Mucosa of gallbladder (tissue), 1 donor: ENCODE measurements around the gene NAV2. TPM values are rescaled to one million over a fixed set of nuclear protein-coding genes. Genes with fewer than 3 reads are reported as not detected.
"Not testable (repeated sequence)": the region's sequence is repeated elsewhere in the genome, so short reads cannot be mapped to it uniquely, and the experiment has no call there.

Experiments used
- DNase-seq: peaks from one replicate; pipeline ENCODE4 v3.0.0-alpha.2; 2020; ENCODE audit warnings: low spot score
- total RNA-seq: library from RNA; stranded (reverse); gene quantifications from one replicate; pipeline ENCODE4 v1.2.1, GENCODE V29; 2021
- donor health status: DM: no; HTN: no; CAD: no.

Gene NAV2
- total RNA-seq, 1 donor from 2014 or later, result 5.3 TPM

DNA sequence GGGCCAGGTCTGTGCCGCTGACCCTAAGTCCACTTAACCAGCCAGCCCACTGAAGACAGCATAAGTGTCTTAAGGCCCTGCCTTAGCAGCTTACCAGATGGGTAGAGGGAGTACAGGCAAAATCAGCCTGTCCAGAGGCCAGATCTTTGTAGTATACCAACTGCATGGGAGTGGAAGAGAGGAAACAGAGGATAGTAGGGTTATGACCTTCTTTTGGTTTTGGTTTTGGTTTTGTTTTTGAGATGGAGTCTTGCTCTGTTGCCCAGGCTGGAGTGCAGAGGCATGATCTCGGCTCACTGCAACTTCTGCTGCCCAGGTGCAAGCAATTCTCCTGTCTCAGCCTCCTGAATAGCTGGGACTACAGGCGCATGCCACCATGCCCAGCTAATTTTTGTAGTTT, 371.2 kb downstream of the NAV2 start:
- not testable (repeated sequence) for DNase-seq

DNA sequence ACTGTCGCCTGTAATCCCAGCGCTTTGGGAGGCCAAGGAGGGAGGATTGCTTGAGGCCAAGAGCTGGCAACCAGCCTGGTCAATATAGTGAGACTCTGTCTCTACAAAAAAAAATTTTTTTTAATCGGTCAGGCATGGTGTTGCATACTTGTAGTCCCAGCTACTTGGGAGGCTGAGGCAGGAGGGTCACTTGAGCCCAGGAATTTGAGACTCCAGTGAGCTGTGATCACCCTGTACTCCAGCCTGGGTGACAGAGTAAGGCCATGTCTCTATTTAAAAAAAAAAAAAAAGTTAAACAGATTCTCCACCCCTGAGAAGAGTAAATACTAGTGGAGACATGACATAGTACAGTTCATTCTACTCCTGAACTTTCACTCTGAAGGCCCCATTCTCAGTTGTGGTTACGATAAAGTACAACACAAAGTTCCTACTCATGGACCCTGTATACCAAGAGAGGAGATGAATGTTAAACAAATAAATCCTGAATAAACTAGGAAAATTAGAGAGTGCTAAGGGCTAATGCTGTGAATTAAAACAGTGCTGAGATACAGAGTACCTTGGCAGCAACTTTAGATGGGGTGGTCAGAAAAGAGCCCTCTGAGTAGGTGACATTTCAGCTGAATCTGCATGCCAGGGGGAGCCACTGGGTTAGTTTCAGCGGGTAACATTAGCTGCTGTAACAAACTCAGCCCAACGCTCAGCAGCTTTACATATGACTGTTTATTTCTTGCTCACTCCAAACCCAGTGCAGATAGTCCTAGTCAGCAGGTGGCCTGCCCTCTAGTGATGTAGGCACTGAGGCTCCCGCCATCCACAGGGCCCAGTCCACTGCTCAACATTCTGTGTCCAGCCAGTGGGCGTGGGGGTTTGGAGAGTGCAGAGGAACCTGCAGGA, 372.5 kb downstream of the NAV2 start:
- no peak for DNase-seq

DNA sequence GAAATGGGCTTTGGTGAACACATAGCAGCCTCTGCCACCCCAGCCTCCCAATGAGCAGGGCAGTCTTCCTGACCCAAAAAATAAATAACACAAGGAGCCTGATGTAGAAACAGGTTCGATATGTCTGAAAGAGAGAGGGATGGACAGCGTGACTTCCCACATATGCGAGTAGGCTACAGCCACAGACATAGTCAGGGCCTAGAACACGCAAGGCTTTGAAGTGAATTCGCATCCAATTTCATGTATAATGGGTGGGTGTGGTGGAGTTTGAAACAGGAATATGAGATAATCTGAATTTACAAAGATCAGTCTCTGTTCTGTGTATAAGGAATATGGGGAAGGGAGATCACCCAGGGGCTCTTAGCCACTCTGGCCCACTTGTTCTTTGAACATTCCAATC, 373.3 kb downstream of the NAV2 start:
- DNase-seq, result no peak

DNA sequence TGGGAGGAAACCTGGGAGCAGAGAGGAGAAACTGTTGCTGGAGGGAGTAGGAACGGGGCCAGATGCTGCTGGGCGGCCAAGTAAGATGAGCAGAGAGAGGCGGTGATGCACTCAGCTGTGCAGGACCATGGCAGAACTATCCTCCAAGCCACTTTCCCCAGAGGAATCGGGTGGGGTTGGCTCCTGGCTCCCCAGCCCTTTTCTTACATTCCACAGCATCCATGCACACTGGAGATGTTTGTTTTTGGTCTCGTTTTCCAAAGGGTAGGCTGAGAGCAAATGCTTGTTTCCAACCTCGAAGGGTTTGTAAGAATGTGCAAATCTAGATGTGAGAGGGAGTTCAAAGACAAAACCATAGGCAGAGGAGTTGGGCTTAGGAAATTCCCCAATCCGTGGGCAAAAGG, 374.5 kb downstream of the NAV2 start:
- no peak for DNase-seq

DNA sequence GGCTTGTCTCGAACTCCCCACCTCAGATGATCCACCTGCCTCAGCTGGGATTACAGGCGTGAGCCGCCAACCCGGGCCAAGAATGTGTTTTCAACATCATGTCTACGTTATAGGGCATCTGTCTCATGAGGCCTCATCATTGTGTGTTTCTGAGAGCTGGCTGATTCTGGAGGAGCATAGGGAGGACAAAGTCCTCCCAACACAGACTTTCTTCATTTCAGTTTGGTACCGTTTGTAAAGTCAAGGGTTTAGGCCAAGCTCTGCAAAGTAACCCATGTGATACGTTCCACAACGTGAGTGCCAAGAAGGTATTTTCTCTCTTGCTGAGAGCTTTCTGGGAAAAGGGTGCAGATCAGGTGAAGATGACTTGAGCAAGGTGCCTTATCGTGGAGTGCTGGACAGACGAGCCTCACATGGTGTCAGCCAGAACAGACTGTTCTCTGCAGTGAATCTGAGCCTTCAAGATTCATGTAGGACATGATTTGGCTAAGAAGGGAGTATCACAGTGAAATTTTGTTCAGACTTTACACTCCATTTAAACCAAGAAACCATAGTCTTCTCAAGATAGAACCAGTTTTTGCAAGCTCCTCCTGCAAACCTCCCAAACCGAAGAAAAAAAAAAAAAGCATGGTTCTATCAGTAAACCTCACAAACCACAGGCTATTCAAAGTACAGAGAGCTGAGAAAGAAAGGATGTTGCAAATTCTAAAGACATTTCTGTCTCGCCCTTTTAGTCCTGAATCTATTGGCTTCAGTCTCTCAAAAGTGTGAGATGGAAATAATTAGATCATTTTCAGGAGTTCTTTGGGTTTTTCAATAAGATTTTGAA, 376.0 kb downstream of the NAV2 start:
- DNase-seq, result no peak

DNA sequence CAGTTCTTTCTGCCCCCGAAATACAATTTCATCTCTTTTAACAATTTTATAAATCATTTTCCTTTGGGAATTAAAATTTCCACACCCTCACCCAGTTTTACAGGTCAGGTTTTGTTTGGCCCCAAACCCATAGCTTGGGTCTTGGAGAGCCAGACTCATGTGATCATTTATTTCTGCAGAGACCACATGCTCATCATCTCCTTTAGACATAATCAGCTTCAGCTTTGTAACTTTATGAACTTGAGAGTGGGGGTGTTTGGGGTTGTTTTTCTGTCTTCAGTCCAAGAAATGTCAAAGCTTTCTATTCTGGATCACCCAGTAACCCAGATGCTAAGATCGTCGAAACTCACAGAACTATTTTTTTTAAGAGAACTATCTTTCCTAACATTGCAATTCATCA, 376.7 kb downstream of the NAV2 start:
- DNase-seq, result no peak

DNA sequence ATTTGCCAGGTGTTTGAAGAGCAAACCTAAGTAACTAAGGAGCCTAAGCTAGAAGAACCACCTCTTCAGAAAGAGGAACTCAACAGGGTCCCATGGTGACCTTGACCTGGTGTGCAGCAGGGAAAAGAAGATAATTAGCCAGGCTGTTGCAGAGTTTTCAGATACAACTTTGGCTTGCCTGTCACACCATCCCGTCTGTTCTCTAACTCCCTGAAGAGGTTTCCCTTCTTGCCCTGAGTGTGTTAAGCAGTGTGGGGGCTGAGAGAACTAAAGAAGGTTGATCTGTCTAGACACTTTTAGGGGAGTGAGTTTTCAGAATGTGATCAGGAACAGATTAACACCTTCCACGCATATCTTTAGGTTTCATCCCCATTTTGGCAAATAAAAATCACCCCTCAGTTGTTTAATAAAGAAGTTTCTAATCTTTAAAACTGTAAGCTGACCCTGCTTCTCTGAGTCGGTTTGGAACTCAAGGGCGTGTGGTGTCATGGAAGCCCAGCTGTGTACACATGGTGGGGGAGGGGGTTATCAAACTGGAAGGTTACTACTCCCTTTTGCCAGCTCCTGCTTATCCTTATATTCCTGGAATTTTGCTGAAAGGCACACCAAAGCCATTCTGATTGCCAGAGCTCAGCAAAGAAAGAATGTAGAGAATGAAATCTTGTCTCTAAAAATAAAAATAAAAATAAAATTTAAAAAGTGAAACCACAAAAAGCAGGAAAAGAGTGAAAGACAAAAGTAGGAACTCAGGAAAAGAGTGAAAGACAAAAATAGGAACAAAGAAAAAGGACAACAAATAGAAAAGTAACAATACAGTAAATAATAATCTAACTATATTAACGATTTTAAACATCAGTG, 377.4 kb downstream of the NAV2 start:
- no peak for DNase-seq

DNA sequence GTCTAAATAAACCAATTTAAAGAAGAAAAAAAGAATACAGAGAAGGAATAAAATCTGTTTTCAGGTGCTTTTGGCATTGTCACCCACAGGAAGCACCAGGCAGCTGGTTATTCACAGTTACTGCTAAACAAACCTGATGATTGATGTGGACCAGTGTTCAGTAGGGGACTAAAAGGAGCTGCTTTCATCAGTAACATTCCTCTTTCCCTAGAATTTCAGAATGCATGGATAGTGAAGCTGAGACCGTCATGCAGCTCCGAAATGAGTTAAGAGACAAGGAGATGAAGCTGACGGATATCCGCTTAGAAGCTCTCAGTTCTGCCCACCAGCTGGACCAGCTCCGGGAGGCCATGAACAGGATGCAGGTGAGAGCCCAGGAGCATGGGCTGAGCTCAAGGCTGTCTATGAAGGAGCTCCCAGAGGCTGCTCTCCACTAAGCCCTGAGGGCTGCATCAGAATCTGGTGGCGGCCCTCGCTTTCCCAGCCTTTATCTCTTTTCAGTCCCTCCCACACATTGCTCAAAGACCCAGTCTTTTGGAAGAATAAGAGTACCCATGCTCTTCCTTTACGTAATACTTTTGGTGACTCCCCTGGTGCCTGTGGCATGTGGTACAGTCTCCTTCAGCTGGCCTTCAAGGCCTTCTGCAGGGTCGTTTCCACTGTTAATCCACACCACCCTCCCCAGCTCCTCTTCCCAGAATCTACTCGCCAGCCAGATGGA, 378.2 kb downstream of the NAV2 start:
- DNase-seq, result no peak

DNA sequence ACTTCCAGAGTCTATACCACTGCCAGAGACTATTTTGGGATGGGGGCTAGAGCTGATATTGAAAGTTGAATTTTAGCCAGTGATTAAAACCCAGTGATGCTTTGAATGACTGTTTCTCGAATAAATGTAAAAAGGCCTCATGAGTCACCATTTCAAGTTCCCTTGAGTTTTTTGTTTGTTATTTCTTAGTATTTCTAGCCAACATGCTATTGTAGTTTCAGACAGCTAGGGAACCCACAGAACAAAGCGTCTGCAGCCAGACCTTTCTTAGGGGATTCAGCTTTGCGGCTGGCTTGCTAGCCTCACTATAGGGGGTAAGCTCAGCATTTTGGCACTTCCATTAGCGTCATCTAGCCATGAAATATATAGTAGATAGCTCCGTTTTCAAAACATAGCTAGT, 381.1 kb downstream of the NAV2 start:
- DNase-seq, result no peak

DNA sequence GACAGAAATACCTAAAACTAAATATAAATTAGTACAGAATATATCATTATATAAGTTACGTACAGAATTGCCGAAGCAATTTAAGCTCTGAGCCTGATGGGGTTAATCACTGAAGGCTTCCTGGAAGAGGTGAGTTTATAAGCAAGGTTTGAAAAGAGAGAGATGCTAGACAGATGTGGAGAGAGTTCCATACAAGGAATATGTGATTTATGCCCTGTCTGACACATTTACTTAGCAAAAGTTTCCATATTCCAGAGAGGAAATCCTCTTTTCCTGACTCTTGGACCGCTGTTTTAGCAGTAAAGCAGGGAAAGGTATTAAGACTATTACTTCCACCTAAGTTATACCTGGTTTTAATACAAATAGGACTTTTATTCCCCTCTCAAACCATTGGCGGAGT, 382.6 kb downstream of the NAV2 start:
- no peak for DNase-seq

DNA sequence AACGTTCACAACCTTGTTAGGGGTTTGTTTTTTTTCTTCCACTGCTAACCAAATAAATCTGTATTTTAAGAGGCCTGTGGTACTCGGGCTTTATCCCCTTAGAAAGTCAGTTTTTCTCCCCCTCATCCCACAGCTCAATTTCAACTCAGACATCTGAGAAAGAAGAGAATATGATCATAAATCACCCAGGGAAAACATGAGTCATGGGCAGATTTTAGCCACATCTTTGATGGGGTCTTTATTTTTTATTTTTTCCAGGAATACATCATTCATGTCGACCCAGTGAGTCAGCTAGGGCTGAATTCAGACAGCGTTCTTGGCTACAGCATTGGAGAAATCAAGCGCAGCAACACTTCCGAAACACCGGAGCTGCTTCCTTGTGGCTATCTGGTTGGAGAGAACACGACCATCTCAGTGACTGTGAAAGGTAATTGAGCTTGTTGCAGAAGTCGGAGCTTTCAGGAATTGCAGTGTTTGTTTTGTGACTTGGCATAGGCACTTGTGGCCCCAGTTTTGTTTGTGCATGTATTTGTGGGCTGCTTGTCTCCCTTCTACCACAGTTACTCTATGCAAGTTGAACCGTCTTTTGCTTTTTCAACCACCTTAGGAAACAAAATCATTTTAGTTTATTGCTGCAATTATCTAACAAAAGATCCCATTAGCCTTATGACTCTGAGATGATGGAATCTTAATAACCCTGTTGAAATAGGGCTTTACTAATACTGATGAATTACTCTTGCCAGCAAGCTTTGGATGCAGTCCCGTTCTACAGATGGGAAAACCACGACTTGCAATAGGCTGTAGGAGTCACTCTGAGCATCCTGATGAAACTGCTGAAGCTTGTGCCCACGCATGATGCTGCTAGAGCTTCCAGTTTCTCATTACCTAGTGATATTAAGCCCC, 384.9 kb downstream of the NAV2 start:
- no peak for DNase-seq

DNA sequence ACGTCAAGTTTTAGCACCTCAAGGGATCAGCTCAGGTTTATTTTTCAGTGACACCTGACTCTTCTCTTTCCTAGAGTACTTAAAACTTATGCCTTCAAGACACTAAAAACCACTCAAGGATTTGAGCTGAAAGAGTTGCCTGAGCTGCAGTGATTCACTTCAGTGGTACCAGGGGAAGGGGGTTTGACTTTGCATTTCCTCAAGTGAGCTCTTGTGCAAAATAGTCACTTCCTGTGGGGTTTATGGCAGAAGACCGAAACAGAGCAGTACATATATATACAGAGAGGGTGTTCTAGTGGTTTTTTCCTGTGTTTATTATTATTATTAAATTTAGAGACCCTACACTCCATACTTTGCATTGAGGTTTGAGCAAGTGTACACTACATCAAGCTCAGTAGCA, 386.9 kb downstream of the NAV2 start:
- DNase-seq, result no peak

DNA sequence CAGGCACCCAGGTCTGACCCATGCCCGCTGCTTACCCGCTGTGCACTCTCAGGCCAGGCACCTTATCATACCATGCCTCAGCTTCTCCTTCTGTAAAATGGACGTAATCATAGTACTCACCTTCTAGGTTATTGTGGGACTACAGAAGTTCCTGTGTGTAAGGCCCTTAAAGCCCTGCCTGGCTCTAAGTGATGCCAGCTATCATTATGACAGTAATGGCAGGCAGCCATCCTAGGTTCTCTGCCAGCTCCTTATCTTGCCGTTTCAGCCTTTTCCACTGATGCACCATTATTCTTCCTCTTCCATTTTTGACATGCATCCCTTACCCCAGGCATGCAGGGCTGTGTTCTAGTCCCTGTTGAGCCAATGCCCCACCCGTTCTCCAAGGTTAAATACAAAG, 389.8 kb downstream of the NAV2 start:
- no peak for DNase-seq

DNA sequence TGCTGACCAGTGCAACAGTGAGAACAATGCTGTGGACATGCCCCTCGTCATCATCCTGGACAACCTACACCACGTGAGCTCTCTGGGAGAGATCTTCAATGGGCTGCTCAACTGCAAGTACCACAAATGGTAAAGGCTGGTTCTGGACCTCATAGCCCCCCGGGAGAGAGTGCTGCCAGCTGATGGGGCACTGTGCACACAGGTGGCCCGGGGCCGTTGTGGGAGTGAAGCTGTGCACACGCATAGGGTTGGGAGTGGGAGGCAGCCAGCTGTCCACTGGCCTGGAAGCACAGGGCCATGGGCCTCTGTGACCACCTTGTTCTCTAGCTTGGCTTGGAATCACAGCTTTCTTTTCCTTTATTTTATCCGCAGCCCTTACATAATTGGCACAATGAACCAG, 390.6 kb downstream of the NAV2 start:
- no peak for DNase-seq

DNA sequence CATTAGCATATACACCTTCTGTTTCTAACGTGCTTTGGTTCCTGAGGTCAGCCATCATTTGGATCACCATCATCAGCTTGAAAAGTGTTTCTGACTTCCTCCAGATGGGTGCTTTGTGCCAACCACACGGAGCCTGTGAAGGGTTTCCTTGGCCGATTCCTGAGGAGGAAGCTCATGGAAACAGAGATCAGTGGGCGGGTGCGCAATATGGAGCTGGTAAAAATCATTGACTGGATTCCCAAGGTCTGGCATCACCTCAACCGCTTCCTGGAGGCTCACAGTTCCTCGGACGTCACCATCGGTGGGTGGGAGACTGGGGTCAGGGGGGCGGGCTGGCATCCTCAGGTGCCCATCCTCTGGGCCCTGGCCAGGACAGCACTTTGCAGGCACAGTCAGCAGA, 392.8 kb downstream of the NAV2 start:
- DNase-seq, result no peak

DNA sequence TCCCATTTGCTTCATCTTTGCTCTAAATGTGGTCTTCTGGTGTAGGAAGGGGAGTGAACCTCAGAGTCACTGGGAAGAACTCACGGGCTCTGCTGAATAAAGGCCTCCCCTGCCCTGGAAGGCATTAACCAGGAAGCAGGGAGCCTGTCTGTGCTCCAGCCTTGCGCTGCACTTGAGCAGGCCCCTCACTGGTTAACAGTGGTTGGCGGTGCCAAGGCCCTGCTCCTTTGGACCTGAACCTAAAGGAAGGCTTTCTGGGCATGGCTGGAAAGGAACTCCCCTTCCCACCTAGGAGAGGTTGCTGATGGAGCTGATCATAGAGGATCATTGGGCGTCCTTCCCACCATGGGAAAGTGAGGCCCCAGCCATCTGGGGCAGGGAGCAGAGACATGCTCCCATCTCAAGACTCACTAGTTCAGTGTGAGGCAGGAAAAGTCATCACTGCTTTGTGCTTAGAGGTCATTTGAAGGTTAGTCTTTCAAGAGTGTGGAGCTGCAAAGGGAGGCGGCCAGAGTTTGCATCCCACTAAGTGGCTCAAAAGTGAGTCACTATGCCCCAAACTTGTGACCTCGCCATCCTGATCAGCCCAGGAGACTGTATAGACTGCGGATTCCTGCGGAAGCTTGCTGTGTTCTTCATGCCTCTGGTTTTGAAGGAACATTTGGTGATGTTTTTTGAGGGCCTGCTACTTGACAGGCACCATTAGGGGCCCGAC, 397.3 kb downstream of the NAV2 start:
- no peak for DNase-seq

DNA sequence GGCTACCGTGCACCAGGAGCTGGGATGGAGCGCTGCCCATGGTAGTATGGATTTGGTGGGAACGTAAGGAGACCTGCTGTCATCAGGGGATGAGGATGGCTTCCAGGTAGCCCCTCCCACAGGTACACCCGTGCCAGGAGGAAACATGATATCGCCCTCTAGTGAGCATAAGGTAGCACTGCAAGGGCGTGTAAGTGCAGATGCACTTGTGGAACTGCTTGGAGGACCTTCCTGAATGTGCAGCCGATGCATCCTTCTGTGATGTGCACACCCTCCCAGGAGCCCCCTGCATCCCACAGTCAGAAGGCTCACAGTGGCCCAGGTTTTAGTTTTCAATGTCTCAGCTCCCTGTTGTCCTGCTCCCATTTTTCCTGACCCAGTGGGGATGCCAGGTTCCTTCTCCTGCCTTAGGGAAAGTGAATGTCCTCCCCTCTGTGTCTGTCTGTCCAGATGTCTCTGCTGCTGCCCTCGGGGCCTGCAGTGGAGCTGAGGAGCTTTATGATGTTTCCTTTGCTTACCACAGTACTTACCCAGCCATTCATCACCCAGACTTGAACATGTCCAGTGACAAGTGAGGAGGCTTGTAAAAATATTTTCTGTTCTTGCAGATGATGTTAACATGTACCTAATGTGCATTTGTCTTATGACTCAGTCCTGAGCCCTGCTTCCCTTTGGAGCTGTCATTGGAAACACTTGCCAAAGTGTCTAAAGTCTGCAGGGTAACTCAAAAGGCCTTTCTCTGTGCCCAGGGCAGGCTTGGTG, 398.5 kb downstream of the NAV2 start:
- DNase-seq, result peak; percentile 30

DNA sequence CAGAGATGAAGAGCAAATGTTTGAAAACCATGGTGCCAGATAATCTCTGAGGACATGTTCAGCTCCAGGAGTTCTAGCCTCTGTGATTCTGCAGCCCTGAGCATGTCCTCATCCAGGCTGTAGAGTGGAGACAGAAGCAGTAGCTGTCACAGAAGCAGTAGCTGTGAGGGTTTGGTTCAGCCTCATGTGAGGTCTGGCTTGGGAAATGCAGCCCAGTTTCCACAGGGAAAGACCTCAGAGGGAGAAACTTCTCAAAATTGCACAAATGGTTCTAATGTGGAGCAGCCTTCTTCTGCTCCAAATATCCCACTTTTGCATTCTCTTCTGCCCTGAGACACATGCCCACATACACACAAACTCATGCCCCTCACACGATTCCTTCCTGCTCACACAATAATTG, 399.2 kb downstream of the NAV2 start:
- no peak for DNase-seq
